Lower lobe of right lung (tissue), 2 donors: ENCODE measurements around the gene GLB1L. TPM values are rescaled to one million over a fixed set of nuclear protein-coding genes. Genes with fewer than 3 reads are reported as not detected.

Source experiments
- ATAC-seq, 2 donors: fragments of 200-7000 bp; cut with Tn5 transposase; one replicate each; pipeline ENCODE4 v1.9.1; 2020 to 2022; ENCODE audit warnings: mild to moderate bottlenecking in 2 of 2, moderate library complexity in 2 of 2
- DNase-seq: peaks from one replicate; pipeline ENCODE4 v3.0.0-alpha.2; 2020
- H3K27ac ChIP-seq: fragments of 200-600 bp; one replicate; pipeline ENCODE4 v1.8.0; 2022
- H3K27me3 ChIP-seq: fragments of 200-600 bp; one replicate; pipeline ENCODE4 v1.8.0; 2022; ENCODE audit warnings: low read depth
- H3K36me3 ChIP-seq: fragments of 200-600 bp; one replicate; pipeline ENCODE4 v1.8.0; 2022; ENCODE audit warnings: mild to moderate bottlenecking
- H3K4me1 ChIP-seq: fragments of 200-600 bp; one replicate; pipeline ENCODE4 v1.8.0; 2022
- H3K4me3 ChIP-seq: fragments of 200-600 bp; one replicate; pipeline ENCODE4 v1.8.0; 2022; ENCODE audit warnings: mild to moderate bottlenecking
- H3K9me3 ChIP-seq: fragments of 200-600 bp; one replicate; pipeline ENCODE4 v1.8.0; 2022
- CTCF ChIP-seq: fragments of 200-600 bp; IDR thresholded peaks from one replicate; pipeline ENCODE4 v1.8.0; 2022; ENCODE audit warnings: antibody characterized with exemption, mild to moderate bottlenecking
- intact Hi-C: fragments of 100-400 bp; cut with DNase I; formaldehyde crosslinking; loops from one replicate; pipeline ENCODE4 v1.11.0; 2022
- total RNA-seq: library from RNA; stranded (reverse); fragmentation: NEBNext Ultra II Directional; extraction: Animal tissue kit (Norgen Biotek cat#: 25700); gene quantifications from one replicate; pipeline ENCODE4 v1.2.1, GENCODE V29; 2021
- donor health status: DM: no; HTN: yes; CAD: no; lungs with severe emphysema.

The GLB1L gene
- total RNA-seq, 1 donor from 2014 or later = 12.6 TPM

DNA sequence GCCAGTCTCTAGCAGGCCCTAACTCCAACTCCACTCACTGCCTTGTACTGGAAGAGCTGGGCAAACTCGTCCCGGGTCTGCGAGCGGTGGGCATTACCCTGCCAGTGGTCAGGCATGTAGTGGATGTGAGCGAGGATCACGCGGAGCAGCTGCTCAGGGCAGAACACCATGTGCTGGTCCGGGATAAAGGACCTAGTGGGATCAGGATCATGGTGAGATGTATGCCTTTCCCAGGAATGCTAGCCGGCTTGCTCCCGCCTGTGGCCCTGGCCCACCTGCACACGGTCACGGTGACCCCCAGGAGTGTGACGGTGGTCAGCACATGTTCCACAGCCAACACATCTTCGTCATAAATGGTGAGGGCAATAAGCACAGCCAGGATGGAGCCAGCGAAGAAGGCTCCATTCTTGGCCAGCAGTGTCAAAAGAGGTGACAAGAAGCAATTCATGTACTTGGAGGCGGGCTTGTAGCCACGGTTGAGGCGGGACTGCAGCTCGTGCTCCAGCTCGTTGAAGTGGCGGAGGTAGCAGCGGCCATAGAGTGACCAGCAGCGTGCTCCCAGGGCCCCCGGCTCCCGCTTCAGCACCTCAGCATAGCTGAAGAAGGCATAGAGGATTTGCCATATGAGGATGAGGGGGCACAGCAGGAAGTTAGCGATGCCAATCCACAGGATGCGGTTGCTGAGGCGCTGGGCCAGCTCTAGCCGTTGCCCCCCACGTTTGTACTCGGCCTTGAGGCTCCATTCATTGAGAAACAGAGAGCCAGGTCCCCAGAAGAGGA lies 21.2 kb downstream of the GLB1L start:
- TF ChIP-seq CTCF = no peak
- no peaks in the 10 kb centered on the region for H3K27me3 ChIP-seq
- DNase-seq = no peak
- no peak overlapping the region for H3K4me3 ChIP-seq
- H3K9me3 ChIP-seq = no peaks in the 10 kb centered on the region
- H3K4me1 ChIP-seq = peaks cover 34% of the 10 kb centered on the region
- ATAC-seq = no peak
- intact Hi-C loops = no loop called here
- no peak overlapping the region for H3K27ac ChIP-seq
- peaks cover 78% of the 10 kb centered on the region for H3K36me3 ChIP-seq

DNA sequence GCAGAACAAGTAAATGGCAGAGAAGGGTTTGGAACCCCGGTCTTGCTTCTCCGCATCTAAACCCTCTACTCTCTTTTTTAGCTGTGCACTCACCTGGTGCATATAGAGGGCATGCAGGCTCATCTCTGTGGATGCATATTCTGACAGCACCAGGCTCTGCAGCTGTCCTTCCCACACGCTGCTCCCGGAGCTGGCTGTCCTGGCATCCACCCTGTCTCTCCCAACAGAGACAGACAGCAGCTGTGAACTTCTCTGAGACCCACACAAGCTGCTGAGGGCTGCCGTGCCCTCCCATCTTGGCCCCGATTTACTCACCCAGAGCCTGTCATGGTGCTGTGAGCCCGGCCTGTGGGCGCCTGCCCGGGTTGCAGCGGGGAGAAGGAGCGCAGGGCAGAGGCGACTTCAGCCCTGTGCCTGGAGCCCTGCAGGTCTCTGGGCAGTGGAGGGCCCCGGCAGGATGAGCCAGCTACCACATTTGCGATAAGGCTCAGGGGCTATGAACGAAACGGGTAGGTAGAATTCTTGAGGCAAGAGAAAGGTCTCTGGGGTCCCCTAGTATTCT lies 23.2 kb downstream of the GLB1L start:
- peaks cover 35% of the 10 kb centered on the region for H3K4me1 ChIP-seq
- DNase-seq (no peak), ATAC-seq (no peak)
- TF ChIP-seq CTCF = no peak
- no peak overlapping the region for H3K4me3 ChIP-seq
- peaks cover 76% of the 10 kb centered on the region for H3K36me3 ChIP-seq
- no peak overlapping the region for H3K27ac ChIP-seq
- H3K27me3 ChIP-seq = no peaks in the 10 kb centered on the region
- intact Hi-C loops = no loop called here
- H3K9me3 ChIP-seq = no peaks in the 10 kb centered on the region

- Histone ChIP-seq H3K36me3 (peaks cover 65% of the 10 kb centered on the region), H3K4me3 (no peak overlapping the region), H3K27me3 (no peaks in the 10 kb centered on the region), H3K4me1 (peaks cover 40% of the 10 kb centered on the region), H3K9me3 (no peaks in the 10 kb centered on the region), H3K27ac (no peak overlapping the region)
- DNase-seq = no peak
- no peak for ATAC-seq
- no peak for TF ChIP-seq CTCF
- intact Hi-C loops = no loop called here
Measured at GRCh38 chr2:219220652-219221402, 24.4 kb downstream of the GLB1L start.

- Histone ChIP-seq H3K27me3 (no peaks in the 10 kb centered on the region), H3K4me3 (no peak overlapping the region), H3K36me3 (peaks cover 65% of the 10 kb centered on the region), H3K27ac (no peak overlapping the region), H3K4me1 (peaks cover 33% of the 10 kb centered on the region), H3K9me3 (no peaks in the 10 kb centered on the region)
- TF ChIP-seq CTCF = no peak
- ATAC-seq (no peak), DNase-seq (no peak)
- intact Hi-C loops = no loop called here
Measured at GRCh38 chr2:219219784-219220532, 25.3 kb downstream of the GLB1L start.
